H1 (cell line): ENCODE measurements around the gene PTDSS2. TPM values are rescaled to one million over a fixed set of nuclear protein-coding genes. Genes with fewer than 3 reads are reported as not detected.

ENCODE experiments used
- CHD1 ChIP-seq: IDR thresholded peaks from 2 replicates; pipeline ENCODE4 v1.6.1; 2012; ENCODE audit warnings: low read depth, low read length, improper control_type of control experiment
- MAX ChIP-seq: IDR thresholded peaks from 2 replicates; pipeline ENCODE4 v1.6.1; 2012; ENCODE audit warnings: inconsistent platforms
- RXRA ChIP-seq: IDR thresholded peaks from 2 replicates; pipeline ENCODE4 v1.6.1; 2011; ENCODE audit warnings: low read depth, mild to moderate bottlenecking, low read length, moderate library complexity; ENCODE audit not compliant: insufficient read depth
- polyA plus RNA-seq, 7 experiments: library from polyadenylated mRNA; depleted of rRNA in 3 of 7; stranded (reverse) in 5 of 7; unstranded in 2 of 7; fragments of >200 nt in 5 of 7; fragments of 200-250 nt in 2 of 7; gene quantifications; 1 replicate in 5 of 7; 2 replicates in 1 of 7; 4 replicates in 1 of 7; pipeline versions ENCODE4 v1.2.1 to v1.2.3, GENCODE V29; 2011 to 2013; ENCODE audit warnings: missing spikeins in 2 of 7, mixed read lengths in 2 of 7
- total RNA-seq: library from RNA; stranded (reverse); fragmentation: NEBNext Ultra II Directional; extraction: Animal tissue kit (Norgen Biotek cat#: 25700); gene quantifications from 2 replicates; pipeline ENCODE4 v1.2.1, GENCODE V29; 2021

Gene PTDSS2
- total and polyA plus RNA-seq, 2 of the 8 experiments (the other 6 are each of a cell fraction or from before 2014, with no cell fraction given) = 48.7 to 68.2 TPM

GRCh38 chr11:502288-503178 is 52.5 kb downstream of the PTDSS2 start (continued):
- TF ChIP-seq MAX (no peak), RXRA (no peak), CHD1 (no peak)
- TF ChIP-seq, all 59 proteins: peak for 0
